Loucy (cell line): ENCODE measurements around the gene CCK.

Experiments
- H2AFZ ChIP-seq: fragments of 200-600 bp; sonication (generic); 2 replicates; pipeline ENCODE4 v1.6.0; 2016; ENCODE audit warnings: antibody characterized with exemption, mild to moderate bottlenecking, low read length, moderate library complexity
- H3F3A ChIP-seq: fragments of 200-600 bp; 2 replicates; pipeline ENCODE4 v1.6.0; 2016; ENCODE audit warnings: antibody characterized with exemption, low read depth, mild to moderate bottlenecking
- H3K27me3 ChIP-seq: fragments of 200-600 bp; sonication (generic); 2 replicates; pipeline ENCODE4 v1.6.1; 2014; ENCODE audit warnings: low read length, mild to moderate bottlenecking; ENCODE audit not compliant: insufficient read depth, poor library complexity, severe bottlenecking
- H3K36me3 ChIP-seq: fragments of 200-600 bp; sonication (generic); 2 replicates; pipeline ENCODE4 v1.6.1; 2016; ENCODE audit warnings: low read length; ENCODE audit not compliant: insufficient read depth
- H3K4me1 ChIP-seq: fragments of 200-600 bp; sonication (generic); 2 replicates; pipeline ENCODE4 v1.5.1; 2014; ENCODE audit warnings: low read length, mild to moderate bottlenecking; ENCODE audit not compliant: insufficient read depth, poor library complexity, severe bottlenecking
- H3K4me2 ChIP-seq: fragments of 200-600 bp; sonication (generic); 2 replicates; pipeline ENCODE4 v1.6.0; 2014; ENCODE audit warnings: antibody characterized with exemption, low read length, low read depth, mild to moderate bottlenecking; ENCODE audit not compliant: poor library complexity, severe bottlenecking
- H3K4me3 ChIP-seq: fragments of 200-600 bp; sonication (generic); 2 replicates; pipeline ENCODE4 v1.5.1; 2014; ENCODE audit warnings: low read length, mild to moderate bottlenecking, mixed read lengths; ENCODE audit not compliant: poor library complexity, severe bottlenecking
- H3K79me2 ChIP-seq: fragments of 200-600 bp; sonication (generic); 2 replicates; pipeline ENCODE4 v1.6.1; 2014; ENCODE audit warnings: low read length; ENCODE audit not compliant: insufficient read depth
- H3K9ac ChIP-seq: fragments of 200-600 bp; sonication (generic); 2 replicates; pipeline ENCODE4 v1.6.0; 2014; ENCODE audit warnings: mild to moderate bottlenecking, low read depth, low read length, moderate library complexity; ENCODE audit not compliant: poor library complexity, severe bottlenecking
- H3K9me2 ChIP-seq: fragments of 200-600 bp; sonication (generic); replicated peaks from 2 replicates; pipeline ENCODE4 v1.6.1; 2016; ENCODE audit warnings: low read depth, low read length, mixed read lengths
- H3K9me3 ChIP-seq: fragments of 200-600 bp; sonication (generic); 2 replicates; pipeline ENCODE4 v1.6.1; 2014; ENCODE audit warnings: mild to moderate bottlenecking, antibody characterized with exemption, low read length, low read depth; ENCODE audit not compliant: insufficient read depth
- H4K20me1 ChIP-seq: fragments of 200-600 bp; sonication (generic); 2 replicates; pipeline ENCODE4 v1.6.0; 2014; ENCODE audit warnings: antibody characterized with exemption, low read length, mild to moderate bottlenecking; ENCODE audit not compliant: insufficient read depth, poor library complexity, severe bottlenecking
- CTCF ChIP-seq: fragments of 200-600 bp; sonication (generic); conservative IDR thresholded peaks from 2 replicates; pipeline ENCODE4 v1.5.1; 2014; ENCODE audit warnings: mild to moderate bottlenecking, antibody characterized with exemption, low read length
- EZH2phosphoT487 ChIP-seq: fragments of 200-600 bp; IDR thresholded peaks from 2 replicates; pipeline ENCODE4 v1.6.1; 2018; ENCODE audit warnings: antibody characterized with exemption, mild to moderate bottlenecking, moderate library complexity, borderline replicate concordance

CCK gene

GRCh38 chr3:42275217-42275616 is 9.2 kb upstream of the CCK start:
- no peak overlapping the region for H3K4me2 ChIP-seq
- H3K79me2 ChIP-seq, result no peaks in the 10 kb centered on the region
- no peak overlapping the region for H3K9ac ChIP-seq
- no peaks in the 10 kb centered on the region for H3F3A ChIP-seq
- TF ChIP-seq CTCF, result no peak
- TF ChIP-seq EZH2phosphoT487, result no peak
- H3K4me1 ChIP-seq, result no peaks in the 10 kb centered on the region
- H3K27me3 ChIP-seq, result peaks cover 8% of the 10 kb centered on the region
- H3K4me3 ChIP-seq, result no peak overlapping the region
- no peaks in the 10 kb centered on the region for H4K20me1 ChIP-seq
- H3K9me3 ChIP-seq, result peaks cover 5% of the 10 kb centered on the region; the same call in 1 of the 2 replicates
- H3K36me3 ChIP-seq, result no peaks in the 10 kb centered on the region
- H2AFZ ChIP-seq, result no peak overlapping the region
- no peaks in the 10 kb centered on the region for H3K9me2 ChIP-seq

GRCh38 chr3:42274266-42274665 is 8.3 kb upstream of the CCK start:
- Histone ChIP-seq H3K36me3 (no peaks in the 10 kb centered on the region), H4K20me1 (no peaks in the 10 kb centered on the region), H3K9me3 (no peaks in the 10 kb centered on the region), H3K79me2 (no peaks in the 10 kb centered on the region), H3K4me3 (no peak overlapping the region), H3K9ac (no peak overlapping the region), H3K27me3 (peaks cover 8% of the 10 kb centered on the region), H3K4me1 (no peaks in the 10 kb centered on the region), H3K4me2 (no peak overlapping the region), H2AFZ (no peak overlapping the region), H3K9me2 (no peaks in the 10 kb centered on the region), H3F3A (no peaks in the 10 kb centered on the region)
- TF ChIP-seq CTCF (no peak), EZH2phosphoT487 (no peak)

DNA sequence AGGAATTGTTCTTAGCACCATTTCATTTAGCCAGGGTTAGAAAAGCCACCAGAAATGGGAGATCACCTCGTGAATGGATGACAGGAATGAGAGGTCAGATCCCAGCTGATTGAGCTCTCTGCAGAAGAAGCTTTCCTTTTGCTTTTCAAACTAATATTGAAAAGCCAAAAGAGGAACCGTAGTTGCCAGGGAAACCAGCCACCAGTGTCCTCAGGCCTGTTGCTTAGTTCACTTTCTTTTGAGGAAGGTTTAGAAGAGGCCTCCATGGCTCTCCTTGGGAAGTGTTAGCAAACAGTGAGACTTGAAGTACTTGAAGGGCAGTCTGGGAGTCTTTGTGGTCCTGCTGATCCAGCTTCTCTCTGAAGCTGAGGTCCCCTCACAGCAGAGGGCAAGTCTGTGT is 7.4 kb upstream of the CCK start:
- Histone ChIP-seq H3K4me2 (no peak overlapping the region), H3K9me3 (0 out of 2 replicates have a peak, but pooled peaks cover under 1% of the 10 kb centered on the region), H3K9me2 (no peaks in the 10 kb centered on the region), H4K20me1 (no peaks in the 10 kb centered on the region), H3K4me3 (no peak overlapping the region), H3K9ac (no peak overlapping the region), H3K36me3 (no peaks in the 10 kb centered on the region), H2AFZ (no peak overlapping the region), H3K4me1 (no peaks in the 10 kb centered on the region), H3K79me2 (no peaks in the 10 kb centered on the region), H3F3A (no peaks in the 10 kb centered on the region), H3K27me3 (peaks cover 8% of the 10 kb centered on the region)
- TF ChIP-seq CTCF (no peak), EZH2phosphoT487 (no peak)
